NCI-H460 (cell line): ENCODE results near the gene ADD1. TPM values are rescaled to one million over a fixed set of nuclear protein-coding genes. Genes with fewer than 3 reads are reported as not detected.

ENCODE experiments used
- DNase-seq: peaks from one replicate; pipeline ENCODE4 v3.0.0-alpha.2; 2016; ENCODE audit warnings: low read depth; ENCODE audit errors: extremely low read depth
- total RNA-seq: library from RNA; depleted of rRNA; stranded (reverse); fragments of >200 nt; shearing (Covaris generic); gene quantifications from 2 replicates; pipeline ENCODE4 v1.2.3, GENCODE V29; 2014

The ADD1 gene
- total RNA-seq, 1 experiment from 2014 or later, result 71.6 TPM

- DNase-seq, result no peak
These were observed 11.9 kb downstream of the ADD1 start for GRCh38 chr4:2855584-2855983.

- DNase-seq, result no peak
These were observed 12.6 kb downstream of the ADD1 start for GRCh38 chr4:2856266-2856665.

- no peak for DNase-seq
These were observed 13.8 kb downstream of the ADD1 start for GRCh38 chr4:2857349-2857927.

GRCh38 chr4:2858451-2859217, 15.0 kb downstream of the ADD1 start:
- DNase-seq, result no peak

GRCh38 chr4:2859514-2859913, 15.9 kb downstream of the ADD1 start:
- no peak for DNase-seq

GRCh38 chr4:2860391-2861348, 17.0 kb downstream of the ADD1 start:
- DNase-seq, result no peak

- DNase-seq, result no peak
These were observed 18.2 kb downstream of the ADD1 start for GRCh38 chr4:2861631-2862436.

- DNase-seq, result no peak
These were observed 18.9 kb downstream of the ADD1 start for GRCh38 chr4:2862528-2862927.

GRCh38 chr4:2863649-2864048, 20.0 kb downstream of the ADD1 start:
- DNase-seq, result no peak

GRCh38 chr4:2865196-2865780, 21.6 kb downstream of the ADD1 start:
- DNase-seq, result no peak

- no peak for DNase-seq
These were observed 22.7 kb downstream of the ADD1 start for GRCh38 chr4:2866160-2866861.

- DNase-seq, result no peak
These were observed 23.2 kb downstream of the ADD1 start for GRCh38 chr4:2866891-2867290.

GRCh38 chr4:2867758-2868491, 24.3 kb downstream of the ADD1 start:
- no peak for DNase-seq

GRCh38 chr4:2868877-2869487, 25.3 kb downstream of the ADD1 start:
- DNase-seq, result no peak

- DNase-seq, result no peak
These were observed 26.0 kb downstream of the ADD1 start for GRCh38 chr4:2869659-2870058.

- no peak for DNase-seq
These were observed 26.4 kb downstream of the ADD1 start for GRCh38 chr4:2870082-2870481.

GRCh38 chr4:2871466-2871865, 27.8 kb downstream of the ADD1 start:
- no peak for DNase-seq

- DNase-seq, result no peak
These were observed 28.3 kb downstream of the ADD1 start for GRCh38 chr4:2871911-2872310.
